Measurements from ENCODE around the gene COPZ1.
"Not testable (repeated sequence)": the region's sequence is repeated elsewhere in the genome, so short reads cannot be mapped to it uniquely, and the experiment has no call there.

COPZ1 gene

GRCh38 chr12:54324617-54325441, at the start of gene COPZ1:
TSS of gene COPZ1 (plus strand) at chr12:54325131. CDS start at chr12:54325164, 33 bp downstream.
- peak; percentile 99 for DNase-seq

GRCh38 chr12:54276368-54276767, 48.6 kb upstream of the COPZ1 start:
- no peak for DNase-seq

- peak; percentile 3 for DNase-seq
These were observed 47.1 kb upstream of the COPZ1 start for GRCh38 chr12:54277823-54278276.

GRCh38 chr12:54279227-54279631, 45.7 kb upstream of the COPZ1 start:
- DNase-seq = no peak

- DNase-seq = peak; percentile 99
These were observed 45.1 kb upstream of the COPZ1 start, which contains the start of gene CBX5 for GRCh38 chr12:54279632-54280467. TSS of gene CBX5 (minus strand) at chr12:54280122. CDS start at chr12:54257650, 22,472 bp downstream.

GRCh38 chr12:54280468-54281260, 44.3 kb upstream of the COPZ1 start, which contains the start of gene HNRNPA1:
TSS of gene HNRNPA1 (plus strand) at chr12:54280726. CDS start at chr12:54280808, 82 bp downstream.
- DNase-seq = peak; percentile 98

- DNase-seq = not testable (repeated sequence)
These were observed 43.7 kb upstream of the COPZ1 start for GRCh38 chr12:54281261-54281638.

- not testable (repeated sequence) for DNase-seq
These were observed 43.2 kb upstream of the COPZ1 start for GRCh38 chr12:54281694-54282093.

GRCh38 chr12:54282949-54283593, 41.9 kb upstream of the COPZ1 start:
- no peak for DNase-seq

- DNase-seq = not testable (repeated sequence)
These were observed 40.7 kb upstream of the COPZ1 start for GRCh38 chr12:54284070-54284780.

- no peak for DNase-seq
These were observed 39.5 kb upstream of the COPZ1 start for GRCh38 chr12:54285150-54286041.

GRCh38 chr12:54286042-54287030, 38.6 kb upstream of the COPZ1 start:
- no peak for DNase-seq

GRCh38 chr12:54287261-54288157, 37.4 kb upstream of the COPZ1 start:
- no peak for DNase-seq

GRCh38 chr12:54292083-54292930, 32.6 kb upstream of the COPZ1 start:
- no peak for DNase-seq

GRCh38 chr12:54292931-54293241, 32.0 kb upstream of the COPZ1 start:
- no peak for DNase-seq

- no peak for DNase-seq
These were observed 30.6 kb upstream of the COPZ1 start for GRCh38 chr12:54294152-54294952.

All from right hindlimb (tissue), 1 donor.